SKM-1 treated with dmso at 0.1 percent for 144 hours (cell line): ENCODE data around the gene KRT39.

Source experiments
- DNase-seq: peaks from one replicate; lab custom pipeline; 2025; ENCODE audit not compliant: unreplicated experiment; lab: John Stamatoyannopoulos, UW

Gene KRT39

GRCh38 chr17:40981115-40981514 lies 14.4 kb upstream of the KRT39 start:
- no peak for DNase-seq

- no peak for DNase-seq
Observed at GRCh38 chr17:40980596-40980995, 13.8 kb upstream of the KRT39 start.

- DNase-seq: no peak
Observed at GRCh38 chr17:40980117-40980516, 13.4 kb upstream of the KRT39 start.

GRCh38 chr17:40978575-40979151 lies 11.9 kb upstream of the KRT39 start:
- DNase-seq: no peak

- DNase-seq: no peak
Observed at GRCh38 chr17:40975516-40975915, 8.8 kb upstream of the KRT39 start.

GRCh38 chr17:40974366-40974765 lies 7.6 kb upstream of the KRT39 start:
- no peak for DNase-seq

- no peak for DNase-seq
Observed at GRCh38 chr17:40967582-40967981, 834 bp upstream of the KRT39 start.

GRCh38 chr17:40963838-40964237 lies 2.9 kb downstream of the KRT39 start:
- peak; percentile 12 for DNase-seq

GRCh38 chr17:40962059-40962561 lies 4.6 kb downstream of the KRT39 start:
- no peak for DNase-seq

- no peak for DNase-seq
Observed at GRCh38 chr17:40961591-40961990, 5.2 kb downstream of the KRT39 start.

GRCh38 chr17:40960144-40960543 lies 6.6 kb downstream of the KRT39 start:
- no peak for DNase-seq

GRCh38 chr17:40958086-40958953 lies 8.4 kb downstream of the KRT39 start:
- no peak for DNase-seq

GRCh38 chr17:40956401-40957254 lies 10.1 kb downstream of the KRT39 start:
- no peak for DNase-seq

GRCh38 chr17:40953881-40954280 lies 12.9 kb downstream of the KRT39 start:
- DNase-seq: no peak

GRCh38 chr17:40952661-40953060 lies 14.1 kb downstream of the KRT39 start:
- DNase-seq: no peak

- no peak for DNase-seq
Observed at GRCh38 chr17:40952154-40952553, 14.6 kb downstream of the KRT39 start.

GRCh38 chr17:40951011-40951622 lies 15.6 kb downstream of the KRT39 start:
- no peak for DNase-seq

GRCh38 chr17:40950176-40950575 lies 16.6 kb downstream of the KRT39 start:
- no peak for DNase-seq

GRCh38 chr17:40949418-40949817 lies 17.3 kb downstream of the KRT39 start:
- no peak for DNase-seq

- DNase-seq: no peak
Observed at GRCh38 chr17:40947929-40948328, 18.8 kb downstream of the KRT39 start.

GRCh38 chr17:40945414-40945813 lies 21.3 kb downstream of the KRT39 start:
- no peak for DNase-seq
